GM18508 (cell line): Measurements from ENCODE around the gene TBCE.
"Not testable (repeated sequence)": the region's sequence is repeated elsewhere in the genome, so short reads cannot be mapped to it uniquely, and the experiment has no call there.

ENCODE experiments used
- ATAC-seq: cut with Tn5 transposase; IDR thresholded peaks from one replicate; pipeline ENCODE4 v1.9.1; 2021; ENCODE audit warnings: moderate number of reproducible peaks; ENCODE audit not compliant: insufficient read depth, unreplicated experiment

Gene TBCE

DNA sequence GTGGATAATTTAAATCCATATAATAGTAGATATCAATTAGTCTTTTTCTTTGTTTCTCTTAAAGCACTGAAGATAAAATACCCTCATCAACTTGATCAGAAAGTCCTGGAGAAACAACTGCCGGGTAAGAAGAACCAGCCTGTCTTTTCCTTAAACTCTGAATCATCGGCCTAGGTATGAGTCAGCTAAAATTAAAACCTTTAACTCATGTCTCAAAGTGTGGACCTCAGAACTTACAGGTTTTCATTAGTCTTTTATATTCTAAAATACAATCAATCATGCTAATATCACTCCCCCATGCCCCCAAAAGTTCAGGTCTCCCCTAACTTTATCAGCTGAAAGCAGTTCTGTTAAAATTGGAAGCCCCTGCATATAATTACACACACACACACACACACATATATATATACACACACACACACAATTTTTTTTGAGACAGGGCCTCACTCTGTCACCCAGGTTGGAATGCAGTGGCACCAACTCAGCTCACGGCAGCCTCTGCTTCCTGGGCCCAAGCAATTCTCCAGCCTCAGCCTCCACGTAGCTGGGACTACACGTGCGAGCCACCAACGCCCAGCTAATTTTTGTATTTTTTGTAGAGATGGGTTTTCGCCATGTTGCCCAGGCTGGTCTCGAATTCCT, 75.7 kb downstream of the TBCE start:
- ATAC-seq = no peak

DNA sequence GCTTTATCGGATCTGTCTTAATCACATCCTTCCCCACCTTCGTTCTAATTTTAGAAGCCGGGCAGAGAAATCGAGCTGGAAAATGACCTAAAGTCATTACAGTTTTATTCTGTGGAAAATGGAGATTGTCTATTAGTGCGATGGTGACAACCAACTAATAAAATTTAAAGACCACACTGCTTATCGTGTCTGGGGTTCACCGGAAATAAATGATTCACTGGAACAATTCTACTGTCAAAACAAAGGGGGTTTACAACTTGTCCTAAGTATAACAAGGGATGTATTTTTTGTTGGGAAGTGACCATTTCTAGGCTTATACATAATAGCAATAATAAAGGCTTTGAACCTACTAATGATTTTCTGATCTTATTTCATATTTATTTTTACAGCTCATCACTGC, 81.4 kb downstream of the TBCE start:
- ATAC-seq = no peak

DNA sequence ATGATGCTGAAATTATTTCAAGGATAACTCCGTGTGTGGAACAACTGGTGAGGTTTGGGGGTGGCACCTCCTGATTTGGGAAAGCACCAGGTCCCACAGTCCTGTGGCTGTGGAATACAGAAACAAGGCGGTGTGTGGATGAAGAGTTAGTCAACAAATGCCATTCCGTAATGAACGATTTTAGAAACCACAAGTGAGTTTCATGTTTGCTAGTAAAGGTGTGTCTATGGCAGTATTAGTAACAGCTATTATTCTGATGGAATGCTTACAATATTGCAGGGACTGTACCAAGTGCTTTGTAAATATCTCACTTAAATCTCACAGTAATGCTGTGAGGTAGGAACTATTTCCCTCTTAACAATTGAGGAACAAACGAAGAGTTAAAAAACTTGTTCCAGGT, 83.2 kb downstream of the TBCE start:
- ATAC-seq = no peak

DNA sequence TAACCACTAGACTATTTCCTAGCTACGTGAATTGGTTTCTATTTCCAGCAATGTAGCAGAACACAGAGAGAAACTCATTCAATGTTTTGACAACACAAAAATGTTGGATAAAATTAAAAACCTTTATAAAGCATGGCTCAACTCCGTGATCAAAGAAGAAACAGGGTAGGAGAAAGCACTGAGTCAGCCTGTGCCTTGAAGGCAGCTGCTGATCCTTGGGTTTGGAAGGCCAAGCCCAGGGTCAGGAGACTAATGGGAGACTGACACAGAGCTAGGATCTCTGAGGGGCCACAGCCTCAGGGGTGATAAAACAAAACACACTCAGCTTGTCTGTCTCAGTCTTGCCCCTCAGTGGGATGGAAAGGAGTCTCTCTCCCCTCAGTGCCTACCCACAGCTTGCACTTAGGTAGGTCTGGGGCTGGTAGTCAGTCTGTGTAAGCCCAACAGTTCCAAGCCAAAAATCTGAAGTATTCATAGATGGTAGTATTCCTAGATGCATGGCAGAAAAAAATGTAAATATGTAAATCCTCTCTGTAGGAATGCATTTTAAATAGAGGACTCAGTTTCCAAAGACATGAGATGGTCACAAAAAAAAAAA, 83.8 kb downstream of the TBCE start:
- no peak for ATAC-seq

DNA sequence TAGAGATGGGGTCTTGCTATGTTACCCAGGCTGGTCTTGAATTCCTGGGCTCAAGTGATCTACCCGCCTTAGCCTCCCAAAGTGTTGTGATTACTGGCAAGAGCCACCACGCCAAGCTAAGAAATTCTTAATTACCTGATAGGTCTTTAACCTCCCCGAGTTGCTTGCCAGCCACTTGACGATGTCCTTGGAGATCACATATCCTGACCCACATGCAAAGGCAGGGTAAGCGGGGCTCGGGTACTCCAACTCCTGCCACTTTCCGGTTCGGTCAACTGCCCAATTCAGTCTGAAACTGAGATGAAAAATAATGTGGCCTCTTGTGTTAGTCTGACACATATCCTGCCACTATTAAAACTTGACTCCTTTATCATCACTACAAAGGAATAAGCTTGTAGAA, 86.8 kb downstream of the TBCE start:
- ATAC-seq = no peak

DNA sequence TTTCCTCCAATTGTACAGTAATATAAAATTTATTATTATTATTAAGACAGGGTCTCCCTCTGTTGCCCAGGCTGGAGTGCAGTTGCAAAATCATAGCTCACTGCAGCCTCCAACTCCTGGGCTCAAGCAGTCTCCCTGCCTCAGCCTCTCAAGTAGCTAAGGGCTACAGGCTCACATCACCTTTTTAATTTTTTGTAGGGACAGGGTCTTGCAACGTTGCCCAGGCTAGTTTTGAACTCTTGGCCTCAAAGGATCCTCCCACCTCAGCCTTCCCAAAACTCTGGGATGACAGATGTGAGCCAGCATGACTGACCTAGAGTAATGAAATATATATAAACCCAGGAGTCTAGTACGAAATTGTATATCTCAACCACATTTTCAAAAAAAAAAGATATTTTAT, 87.9 kb downstream of the TBCE start:
- ATAC-seq = no peak

DNA sequence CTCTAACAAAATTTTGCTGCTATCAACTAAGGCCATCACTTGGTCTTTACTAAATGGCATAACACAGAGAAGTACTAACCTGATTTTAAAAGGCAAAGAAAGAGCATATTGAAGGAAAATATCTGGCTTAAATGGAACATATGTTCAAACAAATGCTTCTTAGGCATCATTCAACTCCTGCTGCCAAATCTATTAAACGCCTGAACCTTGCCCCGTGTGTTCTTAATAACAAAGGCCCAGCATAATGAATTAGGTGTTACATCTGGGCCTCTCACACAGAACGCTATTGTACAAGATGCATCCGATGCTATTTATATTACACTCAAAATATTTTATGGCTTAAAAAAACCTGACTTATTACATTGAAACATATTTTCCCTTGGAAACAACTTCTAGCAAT, 88.6 kb downstream of the TBCE start:
- no peak for ATAC-seq

DNA sequence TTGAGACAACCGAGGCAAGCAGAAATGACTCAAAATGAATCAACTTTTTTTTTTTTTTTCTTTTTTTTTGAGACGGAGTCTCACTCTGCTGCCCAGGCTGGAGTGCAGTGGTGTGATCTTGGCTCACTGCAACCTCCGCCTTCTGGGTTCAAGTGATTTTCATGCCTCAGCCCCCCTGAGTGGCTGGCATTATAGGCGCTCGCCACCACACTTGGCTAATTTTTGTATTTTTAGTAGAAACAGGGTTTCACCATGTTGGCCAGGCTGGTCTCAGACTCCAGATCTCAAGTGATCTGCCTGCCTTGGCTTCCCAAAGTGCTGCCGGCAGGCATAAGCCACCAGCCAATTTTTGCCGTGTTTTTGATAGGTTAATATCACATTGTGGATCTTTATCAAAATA, 90.6 kb downstream of the TBCE start:
- not testable (repeated sequence) for ATAC-seq

DNA sequence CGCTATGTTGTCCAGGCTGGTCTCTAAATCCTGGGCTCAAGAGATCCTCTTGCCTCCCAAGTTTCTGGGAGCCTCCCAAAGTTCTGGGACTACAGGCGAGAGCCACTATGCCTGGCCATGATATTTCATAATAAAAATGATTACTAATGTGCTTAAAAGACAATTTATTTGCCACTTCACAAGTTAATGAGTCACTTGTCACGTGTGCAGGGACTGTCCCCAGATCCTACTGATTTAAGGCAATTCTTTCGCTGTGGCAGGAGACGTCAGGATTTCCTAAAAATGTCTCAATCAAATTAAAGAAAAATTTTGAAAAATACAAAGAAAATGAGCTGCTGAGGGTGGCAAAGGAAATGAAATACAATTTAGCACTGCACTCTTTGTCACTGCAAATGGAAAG, 93.5 kb downstream of the TBCE start:
- no peak for ATAC-seq

DNA sequence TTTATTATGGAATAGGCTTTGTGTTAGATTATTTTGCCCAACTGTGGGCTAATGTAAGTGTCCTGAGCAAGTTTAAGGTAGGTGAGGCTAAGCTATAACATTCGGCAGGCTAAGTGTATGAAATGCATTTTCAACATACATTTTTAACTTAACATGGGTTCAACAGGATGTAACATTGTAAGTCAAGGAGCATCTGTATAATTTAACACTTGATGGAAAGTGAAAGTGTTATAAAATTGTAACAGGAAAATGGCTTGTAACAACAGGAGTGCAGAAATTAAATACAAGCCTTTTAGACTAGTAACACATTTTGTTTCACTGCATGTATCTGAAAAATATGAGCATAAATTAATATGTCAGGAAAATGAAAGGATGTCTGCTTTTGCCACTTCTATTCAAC, 94.7 kb downstream of the TBCE start:
- no peak for ATAC-seq

DNA sequence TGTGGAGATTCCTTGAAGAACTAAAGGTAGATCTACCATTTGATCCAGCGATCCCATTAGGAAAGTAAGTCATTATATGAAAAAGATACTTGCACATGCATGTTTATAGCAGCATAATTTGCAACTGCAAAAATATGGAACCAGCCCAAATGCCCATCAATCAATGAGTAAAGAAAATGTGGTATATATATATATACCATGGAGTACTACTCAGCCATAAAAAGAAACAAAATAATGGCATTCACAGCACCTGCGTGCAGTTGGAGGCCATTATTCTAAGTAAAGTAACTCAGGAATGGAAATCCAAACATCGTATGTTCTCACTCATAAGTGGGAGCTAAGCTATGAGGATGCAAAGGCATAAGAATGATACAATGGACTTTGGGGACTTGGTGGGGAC, 95.6 kb downstream of the TBCE start:
- ATAC-seq = not testable (repeated sequence)

DNA sequence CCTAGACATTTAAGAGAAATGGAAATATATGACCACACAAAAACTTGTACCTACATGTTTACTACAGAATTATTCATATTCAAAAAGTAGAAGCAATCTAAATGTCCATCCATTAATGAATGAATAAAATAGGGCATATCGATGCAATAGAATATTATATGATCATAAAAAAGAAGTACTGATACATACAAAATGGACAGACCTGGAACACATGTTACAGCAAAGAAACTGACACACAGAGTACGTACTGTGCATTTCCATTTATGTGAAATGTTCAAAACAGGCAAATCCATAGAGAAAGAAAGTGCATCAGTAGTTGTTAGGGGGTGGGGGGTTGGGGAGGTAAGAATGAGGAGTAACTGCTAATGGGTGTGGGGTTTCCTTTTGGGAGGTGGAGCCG, 97.8 kb downstream of the TBCE start:
- no peak for ATAC-seq

DNA sequence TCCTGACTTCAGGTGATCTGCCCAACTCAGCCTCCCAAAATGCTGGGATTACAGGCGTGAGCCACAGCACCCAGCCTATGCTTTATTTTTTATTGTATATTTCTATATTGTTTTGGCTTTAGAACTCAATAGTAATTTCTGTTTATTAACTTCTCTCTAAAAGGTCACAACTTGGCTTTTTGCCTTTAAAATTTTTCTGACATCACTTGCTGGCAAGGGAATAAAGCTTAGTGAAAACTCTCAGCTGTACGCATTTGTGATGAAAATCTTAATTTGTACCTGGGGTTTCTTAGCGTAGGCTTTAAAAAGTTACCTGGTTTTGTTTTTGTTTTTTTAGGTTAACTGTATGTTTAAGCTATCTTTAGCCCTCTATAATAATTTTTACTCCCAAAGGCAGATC, 100.8 kb downstream of the TBCE start:
- ATAC-seq = no peak

DNA sequence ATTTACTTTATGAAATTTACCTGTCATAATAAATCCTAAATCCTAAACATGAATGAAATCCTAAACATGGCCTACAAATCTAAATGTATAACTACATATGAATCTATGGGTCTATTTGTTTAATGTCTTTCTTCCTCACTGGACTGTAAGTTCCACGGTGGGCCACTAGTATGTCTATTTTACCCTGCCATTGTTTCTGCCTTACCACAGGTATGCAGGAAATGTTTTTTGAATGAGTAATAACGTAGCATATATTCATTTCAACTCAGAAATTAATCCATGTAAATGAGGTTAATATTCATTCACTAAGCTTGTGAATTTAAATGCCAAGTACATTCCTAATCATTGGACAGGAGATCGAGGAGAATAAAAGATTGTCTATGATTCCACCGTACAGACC, 101.7 kb downstream of the TBCE start:
- ATAC-seq = no peak

DNA sequence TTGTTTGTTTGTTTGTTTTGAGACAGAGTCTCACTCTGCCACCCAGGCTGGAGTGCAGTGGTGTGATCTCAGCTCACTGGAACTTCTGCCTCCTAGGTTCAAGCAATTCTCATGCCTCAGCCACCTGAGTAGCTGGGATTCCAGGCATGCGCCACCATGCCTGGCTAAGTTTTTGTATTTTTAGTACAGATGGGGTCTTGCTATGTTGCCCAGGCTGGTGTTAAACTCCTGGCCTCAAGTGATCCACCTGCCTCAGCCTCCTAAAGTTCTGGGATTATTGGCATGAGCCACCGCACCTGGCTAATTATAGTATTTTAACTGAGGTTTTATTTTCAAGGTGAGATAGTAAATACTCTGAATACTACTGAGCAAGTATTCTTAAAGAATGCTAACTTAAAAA, 102.7 kb downstream of the TBCE start:
- not testable (repeated sequence) for ATAC-seq

DNA sequence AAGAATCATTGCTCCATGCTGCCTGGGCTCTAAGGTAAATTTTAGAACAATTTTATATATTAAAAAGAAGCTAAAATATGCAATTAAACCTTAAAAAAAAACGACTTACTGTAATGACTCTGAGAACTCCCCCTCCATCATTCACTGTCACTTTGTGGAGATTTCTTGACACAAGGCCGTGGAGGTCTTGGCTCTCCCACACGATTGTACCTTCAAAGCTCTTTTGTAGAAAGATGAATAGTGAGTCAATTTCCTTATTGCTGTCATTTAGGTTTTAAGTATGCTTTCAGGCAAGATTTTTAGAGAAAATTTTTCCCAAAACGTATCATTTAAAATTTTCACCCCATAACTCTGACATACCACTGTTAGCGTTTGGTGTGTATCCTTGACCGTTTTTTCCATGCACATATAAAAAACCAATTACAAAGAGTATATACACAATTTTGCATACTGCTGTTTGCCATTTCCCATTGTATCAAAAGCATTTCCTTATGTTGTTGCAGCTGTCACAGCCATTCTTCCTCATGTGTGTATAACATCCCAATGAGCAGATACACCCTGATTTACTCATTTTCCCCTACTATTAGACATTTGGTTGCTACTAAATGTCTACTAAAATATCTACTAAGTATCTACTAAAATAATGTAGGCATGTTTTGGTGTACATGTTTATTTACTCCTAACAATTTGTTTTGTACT, 103.7 kb downstream of the TBCE start:
- ATAC-seq = no peak

DNA sequence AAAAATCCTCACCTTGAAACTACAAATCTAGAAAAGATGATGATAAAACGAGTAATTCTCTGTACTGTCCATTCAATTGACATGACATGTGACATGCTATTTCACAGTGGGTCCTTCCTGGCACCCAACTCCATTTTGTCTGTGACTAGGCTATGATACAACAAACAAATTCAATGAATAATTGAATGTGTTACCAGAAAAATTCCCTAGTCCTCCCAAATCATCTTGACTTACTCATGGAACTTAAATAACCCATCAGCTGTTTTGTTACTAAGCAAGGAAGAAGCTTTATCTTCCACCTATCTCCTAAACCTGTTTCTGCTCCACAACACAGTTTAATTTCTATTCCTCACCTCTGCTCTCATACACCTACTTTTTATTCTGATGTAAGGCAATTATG, 106.6 kb downstream of the TBCE start:
- ATAC-seq = no peak

DNA sequence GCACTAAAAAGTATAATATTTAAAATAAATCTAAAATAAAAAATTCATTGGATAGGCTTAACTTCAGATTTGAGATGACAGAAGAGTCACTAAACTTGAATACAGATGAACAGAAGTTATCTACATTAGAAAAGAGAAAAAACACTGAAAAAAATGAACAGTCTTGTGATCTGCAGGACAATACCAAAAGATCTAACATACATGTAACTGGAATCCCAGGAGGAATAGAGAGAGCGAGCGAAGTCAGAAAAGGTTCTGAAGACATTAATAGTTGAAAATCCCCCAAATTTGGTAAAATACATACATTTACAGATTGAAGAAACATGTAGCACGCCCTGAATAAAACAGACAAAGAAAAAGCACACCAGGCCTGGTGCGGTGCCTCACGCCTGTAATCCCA, 115.9 kb downstream of the TBCE start:
- ATAC-seq = no peak

DNA sequence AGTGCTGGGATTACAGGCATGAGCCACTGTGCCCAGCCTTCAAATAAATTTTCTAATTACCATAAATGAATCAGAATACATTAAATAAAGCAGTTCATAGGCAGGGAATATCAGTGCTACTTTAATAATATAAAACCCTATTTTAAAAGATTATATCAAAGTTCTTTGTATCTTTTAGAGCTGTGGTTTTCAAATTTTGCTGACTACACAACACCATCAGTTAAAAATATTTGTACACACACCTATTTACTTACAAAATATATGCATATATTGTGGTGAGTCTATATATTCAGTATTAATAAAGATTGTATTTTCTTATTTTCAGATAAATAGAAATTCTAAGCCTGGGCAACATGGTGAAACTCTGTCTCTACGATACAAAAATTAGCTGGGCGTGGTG, 118.3 kb downstream of the TBCE start:
- no peak for ATAC-seq

DNA sequence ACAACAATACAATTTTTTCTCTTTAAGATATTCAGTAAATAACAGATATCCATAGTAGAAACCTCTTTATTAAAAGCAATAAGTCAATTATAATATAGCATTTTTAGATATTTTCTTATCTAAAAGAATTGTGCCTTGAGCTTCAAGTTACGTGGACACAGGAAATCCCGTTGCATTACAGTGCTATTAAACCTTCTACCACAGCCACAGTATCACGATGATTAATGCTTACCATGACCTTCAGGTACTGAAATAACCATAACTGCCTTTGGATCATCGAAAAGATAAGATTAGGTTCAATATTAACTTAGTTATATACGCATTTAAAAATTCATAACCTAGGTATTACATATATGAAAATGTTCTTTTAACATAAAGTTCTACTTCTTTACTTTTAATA, 119.1 kb downstream of the TBCE start:
- ATAC-seq = no peak

DNA sequence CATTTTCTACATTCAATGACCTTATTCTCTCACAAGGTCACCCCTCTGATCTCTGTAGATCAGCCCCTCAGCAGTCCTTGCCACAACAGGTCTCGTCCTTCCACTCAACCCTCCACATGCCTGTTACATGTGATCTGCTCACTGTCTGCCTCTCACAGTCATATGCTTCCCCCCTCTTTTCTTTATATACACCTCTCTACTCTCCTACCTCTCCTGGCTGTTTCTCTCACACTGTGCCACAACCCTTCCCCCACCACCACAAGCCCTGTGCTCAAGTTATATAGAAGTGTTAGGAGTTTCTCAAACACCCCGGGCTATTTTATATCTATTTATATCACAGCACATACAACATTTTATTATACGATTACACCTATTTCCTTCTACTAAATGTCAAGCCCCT, 124.4 kb downstream of the TBCE start:
- no peak for ATAC-seq

DNA sequence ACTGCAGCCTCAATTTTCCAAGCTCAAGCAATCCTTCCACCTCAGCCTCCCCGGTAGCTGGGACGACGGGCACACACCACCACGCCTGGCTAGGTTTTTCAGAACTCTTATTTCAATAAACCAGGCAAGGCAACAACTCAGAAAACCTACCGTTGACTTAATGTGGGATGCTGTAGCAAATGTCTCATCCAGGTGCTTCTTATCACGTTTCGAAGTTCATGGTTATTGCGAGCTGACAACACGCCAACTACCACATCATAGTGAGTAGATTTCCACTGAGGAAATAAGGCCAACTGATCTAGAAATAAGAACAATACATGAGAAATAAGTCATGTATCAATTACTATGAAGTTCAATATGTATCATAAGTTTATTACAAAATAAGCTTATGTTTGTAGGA, 127.3 kb downstream of the TBCE start:
- ATAC-seq = no peak
